Testis (tissue), 3 donors: Measurements from ENCODE around the gene ZBTB20. TPM values are rescaled to one million over a fixed set of nuclear protein-coding genes. Genes with fewer than 3 reads are reported as not detected.

ENCODE experiments used
- DNase-seq: peaks from one replicate; pipeline ENCODE4 v3.0.0-alpha.2; 2019
- H3K27ac ChIP-seq, 2 donors: fragments of 200-600 bp; sonication (generic); one replicate each; pipeline ENCODE4 v1.5.1; 2019
- H3K27me3 ChIP-seq: fragments of 200-600 bp; sonication (generic); one replicate; pipeline ENCODE4 v1.5.1; 2019
- H3K36me3 ChIP-seq: fragments of 200-600 bp; sonication (generic); one replicate; pipeline ENCODE4 v1.5.1; 2017; ENCODE audit warnings: low read depth; ENCODE audit errors: missing control alignments
- H3K4me1 ChIP-seq: fragments of 200-600 bp; sonication (generic); one replicate; pipeline ENCODE4 v1.5.1; 2019
- H3K4me3 ChIP-seq, 2 donors: fragments of 200-600 bp; sonication (generic); one replicate each; pipeline ENCODE4 v1.5.1; 2017 to 2019
- H3K9me3 ChIP-seq: fragments of 200-600 bp; sonication (generic); one replicate; pipeline ENCODE4 v1.5.1; 2017
- CTCF ChIP-seq, 3 experiments: fragments of 450-650 bp in 2 of 3; fragments of 200-600 bp in 1 of 3; sonication (generic) in 1 of 3; IDR thresholded peaks; one replicate each; pipeline ENCODE4 v1.5.1; 2016 to 2019; ENCODE audit warnings: antibody characterized with exemption in 3 of 3, mild to moderate bottlenecking in 2 of 3, moderate library complexity in 1 of 3
- POLR2A ChIP-seq: fragments of 450-650 bp; IDR thresholded peaks from one replicate; pipeline ENCODE4 v1.6.1; 2017; ENCODE audit warnings: antibody characterized with exemption, mild to moderate bottlenecking, moderate library complexity
- WGBS, 2 donors: methylation state at CpG; one replicate each; pipeline ENCODE4 v1.1.5; 2018; 5-methylcytosine and 5-hydroxymethylcytosine counted together
- intact Hi-C: fragments of 100-400 bp; cut with DNase I; formaldehyde crosslinking; loops from one replicate; pipeline ENCODE4 v1.15.1; 2023; ENCODE audit warnings: low total_unique reads
- polyA plus RNA-seq: library from polyadenylated mRNA; stranded (reverse); fragments of 350-450 nt; fragmentation: Illumina TruSeq; extraction: RNeasy Lipid Tissue Mini Kit (QIAGEN cat#74804); gene quantifications from one replicate; pipeline ENCODE4 v1.2.3, GENCODE V29; 2014; ENCODE audit warnings: low read depth, low replicate concordance; ENCODE audit not compliant: insufficient read depth
- total RNA-seq, 2 donors: library from RNA; depleted of rRNA; stranded (reverse); fragments of >200 nt; gene quantifications; one replicate each; pipeline ENCODE4 v1.2.3, GENCODE V29; 2016

ZBTB20 gene
- total and polyA plus RNA-seq, 3 donors from 2014 or later = 36.8 to 179 (median 126) TPM

GRCh38 chr3:114454551-114455251 is 692.4 kb downstream of the ZBTB20 start:
- Histone ChIP-seq H3K4me3 (peak overlapping the region; percentile 22 to 50), H3K27ac (peak overlapping the region; percentile 81 to 86), H3K4me1 (peaks cover 6% of the 10 kb centered on the region), H3K9me3 (no peaks in the 10 kb centered on the region), H3K36me3 (no peaks in the 10 kb centered on the region), H3K27me3 (no peaks in the 10 kb centered on the region)
- intact Hi-C loops = no loop called here
- no peak for TF ChIP-seq POLR2A
- peak; percentile 86 to 95 (median 90) for TF ChIP-seq CTCF (IDR thresholded peaks at IDR 0.05)
- DNase-seq = peak; percentile 58
- WGBS, 2 donors = 23 to 34% methylated on average over 12 of the region's 12 CpGs

GRCh38 chr3:114453361-114453780 is 693.7 kb downstream of the ZBTB20 start:
- Histone ChIP-seq H3K36me3 (no peaks in the 10 kb centered on the region), H3K9me3 (no peaks in the 10 kb centered on the region), H3K27ac (peak overlapping the region; percentile 81 to 86), H3K27me3 (no peaks in the 10 kb centered on the region), H3K4me1 (peaks cover 13% of the 10 kb centered on the region), H3K4me3 (peak overlapping the region; percentile 22 to 50)
- no peak for DNase-seq
- TF ChIP-seq CTCF (IDR thresholded peaks at IDR 0.05) (no peak), POLR2A (no peak)
- intact Hi-C loops = no loop called here
- WGBS, 2 donors = 33 to 42% methylated on average over 2 of the region's 2 CpGs

GRCh38 chr3:114452937-114453336 is 694.2 kb downstream of the ZBTB20 start:
- no peak for DNase-seq
- Histone ChIP-seq H3K36me3 (no peaks in the 10 kb centered on the region), H3K27me3 (no peaks in the 10 kb centered on the region), H3K27ac (peak overlapping the region; percentile 81 to 86), H3K9me3 (no peaks in the 10 kb centered on the region), H3K4me1 (peaks cover 16% of the 10 kb centered on the region), H3K4me3 (no peak overlapping the region)
- TF ChIP-seq POLR2A (no peak), CTCF (IDR thresholded peaks at IDR 0.05) (no peak)
- WGBS, 2 donors = 56 to 61% methylated on average over 2 of the region's 2 CpGs
- intact Hi-C loops = no loop called here

- Histone ChIP-seq H3K4me3 (no peak overlapping the region), H3K36me3 (no peaks in the 10 kb centered on the region), H3K27me3 (no peaks in the 10 kb centered on the region), H3K27ac (peak overlapping the region; percentile 81 to 86), H3K9me3 (no peaks in the 10 kb centered on the region), H3K4me1 (peaks cover 20% of the 10 kb centered on the region)
- intact Hi-C loops = no loop called here
- TF ChIP-seq POLR2A = no peak
- no peak for TF ChIP-seq CTCF (IDR thresholded peaks at IDR 0.05)
- 29 to 35% methylated on average over 1 of the region's 1 CpG for WGBS, 2 donors
- DNase-seq = no peak
Measured at GRCh38 chr3:114452256-114452655, 694.8 kb downstream of the ZBTB20 start.

GRCh38 chr3:114451561-114452018 is 695.5 kb downstream of the ZBTB20 start:
- peaks cover 21% of the 10 kb centered on the region for H3K4me1 ChIP-seq
- peak overlapping the region; percentile 81 to 86 for H3K27ac ChIP-seq
- TF ChIP-seq CTCF (IDR thresholded peaks at IDR 0.05) (no peak), POLR2A (no peak)
- H3K36me3 ChIP-seq = no peaks in the 10 kb centered on the region
- peak overlapping the region in 1 of 2 donors; percentile 3 for H3K4me3 ChIP-seq
- 18 to 36% methylated on average over 10 of the region's 10 CpGs for WGBS, 2 donors
- intact Hi-C loops = no loop called here
- DNase-seq = peak; percentile 84
- H3K27me3 ChIP-seq = no peaks in the 10 kb centered on the region
- no peaks in the 10 kb centered on the region for H3K9me3 ChIP-seq
